Bronchial epithelial cell (primary cell): ENCODE measurements around the gene GIT1. TPM values are rescaled to one million over a fixed set of nuclear protein-coding genes. Genes with fewer than 3 reads are reported as not detected.
A peak's percentile ranks its signal among the peaks of the same experiment; 100 is the strongest.

Experiments used
- DNase-seq: peaks from one replicate; pipeline ENCODE4 v3.0.0-alpha.2; 2010; ENCODE audit warnings: low read depth
- FAIRE-seq: peaks from 2 replicates; lab custom pipeline; 2011; peaks lifted over from hg19 to GRCh38; lab: Jason Lieb, UNC
- H3K27me3 ChIP-seq: 2 replicates; pipeline ENCODE4 v1.5.1; 2011; ENCODE audit warnings: low read length; ENCODE audit not compliant: control insufficient read depth, insufficient read depth
- H3K36me3 ChIP-seq: 2 replicates; pipeline ENCODE4 v1.5.1; 2011; ENCODE audit warnings: low read length; ENCODE audit not compliant: control insufficient read depth, insufficient read depth
- H3K4me3 ChIP-seq: 2 replicates; pipeline ENCODE4 v1.5.1; 2011; ENCODE audit warnings: mild to moderate bottlenecking, low read depth, low read length, control low read depth
- CTCF ChIP-seq: IDR thresholded peaks from 2 replicates; pipeline ENCODE4 v1.5.1; 2011; ENCODE audit warnings: mild to moderate bottlenecking, moderate library complexity, low read length, control low read depth, inconsistent platforms; ENCODE audit not compliant: insufficient read depth, severe bottlenecking
- total RNA-seq: library from RNA; depleted of rRNA; stranded (reverse); fragments of >200 nt; gene quantifications from 2 replicates; pipeline ENCODE4 v1.2.1, GENCODE V29; 2014

Gene GIT1
- total RNA-seq, 1 donor from 2014 or later = 16.3 TPM

- DNase-seq (no peak), FAIRE-seq (no peak)
- Histone ChIP-seq H3K4me3 (no peak overlapping the region), H3K36me3 (peaks cover 3% of the 10 kb centered on the region), H3K27me3 (no peaks in the 10 kb centered on the region)
- no peak for TF ChIP-seq CTCF
Measured at GRCh38 chr17:29546830-29547229, 42.6 kb downstream of the GIT1 start.

GRCh38 chr17:29546085-29546484 lies 43.4 kb downstream of the GIT1 start:
- H3K27me3 ChIP-seq = no peaks in the 10 kb centered on the region
- H3K36me3 ChIP-seq = peaks cover 3% of the 10 kb centered on the region
- H3K4me3 ChIP-seq = no peak overlapping the region
- no peak for TF ChIP-seq CTCF
- FAIRE-seq (no peak), DNase-seq (peak; percentile 22)

GRCh38 chr17:29544066-29544465 lies 45.4 kb downstream of the GIT1 start:
- TF ChIP-seq CTCF = no peak
- Histone ChIP-seq H3K27me3 (no peaks in the 10 kb centered on the region), H3K4me3 (no peak overlapping the region), H3K36me3 (peaks cover 3% of the 10 kb centered on the region)
- DNase-seq (no peak), FAIRE-seq (no peak)

- DNase-seq (no peak), FAIRE-seq (no peak)
- Histone ChIP-seq H3K4me3 (no peak overlapping the region), H3K27me3 (no peaks in the 10 kb centered on the region), H3K36me3 (peaks cover 3% of the 10 kb centered on the region)
- TF ChIP-seq CTCF = no peak
Measured at GRCh38 chr17:29533976-29534375, 55.5 kb downstream of the GIT1 start.

- no peak overlapping the region for H3K4me3 ChIP-seq
- no peak for TF ChIP-seq CTCF
- H3K36me3 ChIP-seq = no peaks in the 10 kb centered on the region
- FAIRE-seq (no peak), DNase-seq (peak; percentile 17)
- no peaks in the 10 kb centered on the region for H3K27me3 ChIP-seq
Measured at GRCh38 chr17:29526322-29526721, 63.1 kb downstream of the GIT1 start.

GRCh38 chr17:29524692-29525091 lies 64.8 kb downstream of the GIT1 start:
- Histone ChIP-seq H3K4me3 (no peak overlapping the region), H3K36me3 (no peaks in the 10 kb centered on the region), H3K27me3 (no peaks in the 10 kb centered on the region)
- no peak for DNase-seq
- no peak for TF ChIP-seq CTCF
- FAIRE-seq = no peak
